Activated CD4-positive, alpha-beta T cell treated with anti-CD3 and anti-CD28 coated beads, Interleukin-2, amount 50 U/mL, for 24 hours (primary cell): ENCODE measurements around the gene ACAA1.
"Not testable (repeated sequence)": the region's sequence is repeated elsewhere in the genome, so short reads cannot be mapped to it uniquely, and the experiment has no call there.

Experiments
- DNase-seq, 2 donors: peaks; one replicate each; pipeline ENCODE4 v3.0.0-alpha.2; 2020; ENCODE audit warnings: low read depth in 1 of 2, low spot score in 1 of 2

ACAA1 gene

GRCh38 chr3:38083871-38084333, 53.0 kb downstream of the ACAA1 start:
- no peak for DNase-seq

DNA sequence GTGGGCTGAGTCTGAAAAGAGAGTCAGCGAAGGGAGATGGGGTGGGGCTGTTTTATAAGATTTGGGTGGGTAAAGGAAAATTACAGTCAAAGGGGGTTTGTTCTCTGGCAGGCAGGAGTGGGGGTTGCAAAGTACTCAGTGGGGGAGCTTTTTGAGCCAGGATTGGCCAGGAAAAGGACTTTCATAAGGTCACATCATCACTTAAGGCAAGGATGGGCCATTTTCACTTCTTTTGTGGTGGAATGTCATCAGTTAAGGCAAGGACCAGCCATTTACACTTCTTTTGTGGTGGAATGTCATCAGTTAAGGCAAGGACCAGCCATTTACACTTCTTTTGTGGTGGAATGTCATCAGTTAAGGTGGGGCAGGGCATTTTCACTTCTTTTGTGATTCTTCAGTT, 53.7 kb downstream of the ACAA1 start:
- DNase-seq = not testable (repeated sequence)

- not testable (repeated sequence) for DNase-seq
Observed at GRCh38 chr3:38082296-38082695, 54.6 kb downstream of the ACAA1 start.

DNA sequence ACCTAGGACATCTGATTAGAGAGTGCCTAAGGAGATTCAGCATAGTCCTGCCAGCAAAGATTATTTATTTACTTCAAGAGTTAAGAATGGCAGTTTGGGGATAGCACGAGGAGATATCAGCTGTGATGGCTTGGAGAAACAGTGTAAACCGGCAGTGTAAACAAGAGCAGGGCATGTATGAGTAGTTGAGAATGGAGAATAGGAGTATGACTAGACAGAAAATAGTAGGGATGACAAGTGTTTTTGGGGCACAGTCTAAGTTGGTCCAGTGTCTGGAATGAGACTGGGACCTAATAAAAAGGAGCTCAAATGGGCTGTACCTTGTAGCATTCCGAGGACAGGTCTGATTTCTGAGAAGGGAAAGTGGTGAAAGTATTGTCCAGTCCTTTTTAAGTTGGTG, 59.9 kb downstream of the ACAA1 start:
- DNase-seq = not testable (repeated sequence)
